GM06990 (cell line): Measurements from ENCODE around the gene FNDC7.
"Not testable (repeated sequence)": the region's sequence is repeated elsewhere in the genome, so short reads cannot be mapped to it uniquely, and the experiment has no call there.

Experiments
- DNase-seq: peaks from one replicate; pipeline ENCODE4 v3.0.0-alpha.2; 2011; ENCODE audit not compliant: insufficient read length; ENCODE audit errors: extremely low read depth
- H3K27me3 ChIP-seq: replicated peaks from 2 replicates; pipeline ENCODE4 v1.6.0; 2011; ENCODE audit warnings: low read length; ENCODE audit not compliant: control insufficient read depth, insufficient read depth
- H3K36me3 ChIP-seq: 2 replicates; pipeline ENCODE4 v1.5.1; 2011; ENCODE audit warnings: low read length; ENCODE audit not compliant: control insufficient read depth, insufficient read depth
- H3K4me3 ChIP-seq: replicated peaks from 2 replicates; pipeline ENCODE4 v1.5.1; 2011; ENCODE audit warnings: low read depth, mild to moderate bottlenecking, control low read depth, low read length
- CTCF ChIP-seq: IDR thresholded peaks from 2 replicates; pipeline ENCODE4 v1.5.1; 2011; ENCODE audit warnings: low read length, control low read depth, mild to moderate bottlenecking, inconsistent platforms; ENCODE audit not compliant: insufficient read depth, poor library complexity, severe bottlenecking

Gene FNDC7, protein sequence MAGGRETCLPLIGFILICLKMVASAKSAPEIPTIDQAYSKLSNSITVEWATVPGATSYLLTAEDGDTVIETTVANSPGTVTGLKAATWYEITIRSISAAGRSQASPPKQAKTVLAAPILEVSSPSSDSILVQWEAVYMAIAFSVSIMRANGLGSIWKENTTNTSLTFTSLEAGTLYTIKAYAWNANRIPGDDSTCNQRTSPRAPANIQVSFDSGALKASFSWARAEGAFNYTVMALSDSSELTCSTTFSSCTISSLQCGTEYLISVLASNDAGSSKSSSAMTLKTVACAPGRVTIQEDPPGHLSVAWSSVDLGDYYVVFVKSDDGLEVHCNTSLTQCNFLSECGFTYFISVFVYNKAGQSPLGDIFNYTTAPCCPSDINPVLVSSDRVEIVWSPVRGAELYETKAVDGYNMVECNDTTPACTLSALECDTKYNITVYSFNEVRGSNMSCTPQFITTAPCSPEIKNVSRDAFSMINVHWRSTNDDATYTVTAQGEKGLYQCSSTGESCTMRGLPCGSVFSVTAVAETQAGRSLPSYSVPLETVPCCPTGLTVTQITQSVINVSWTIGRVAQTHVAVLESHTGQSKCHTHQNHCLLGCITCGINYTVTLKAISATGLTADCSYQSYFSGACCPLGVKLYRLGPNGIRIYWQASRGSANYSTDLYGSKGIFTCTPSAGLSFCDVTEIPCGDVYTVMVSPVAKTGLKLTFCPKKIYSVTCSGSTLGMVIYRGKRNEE

GRCh38 chr1:108712606-108713150 is at the start of gene FNDC7:
Gene FNDC7 (plus strand): TSS chr1:108712908. CDS start chr1:108712934, 26 bp downstream.
- H3K4me3 ChIP-seq, result no peak within 1 kb of the TSS

GRCh38 chr1:108663074-108663473 is 49.6 kb upstream of the FNDC7 start:
- H3K4me3 ChIP-seq, result no peak overlapping the region
- no peaks in the 10 kb centered on the region for H3K27me3 ChIP-seq
- no peaks in the 10 kb centered on the region for H3K36me3 ChIP-seq
- TF ChIP-seq CTCF, result no peak
- DNase-seq, result no peak

More at GRCh38 chr1:108712606-108713150, at the start of gene FNDC7:
- no peaks in the 10 kb centered on the region for H3K36me3 ChIP-seq
- no peak for TF ChIP-seq CTCF
- no peaks in the 10 kb centered on the region for H3K27me3 ChIP-seq
- no peak for DNase-seq

DNA sequence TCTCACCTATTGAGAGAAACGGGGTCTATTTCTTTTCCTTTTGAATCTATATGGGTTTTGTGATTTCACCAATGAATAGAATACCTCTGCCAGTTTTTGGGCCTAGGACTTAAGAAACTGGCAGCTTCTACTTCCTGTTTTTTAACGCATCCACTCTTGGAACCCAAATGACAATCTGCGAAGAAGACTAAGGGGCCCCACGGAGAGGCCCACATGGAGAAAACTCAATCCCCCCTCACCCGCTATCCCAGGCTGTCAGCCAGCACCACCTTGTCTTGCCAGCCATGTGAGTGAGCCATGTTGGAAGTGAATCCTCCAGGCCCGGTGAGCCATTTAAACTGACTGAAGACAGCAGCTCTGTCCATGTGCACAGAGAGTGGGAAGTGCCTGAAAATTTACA is 48.2 kb upstream of the FNDC7 start:
- Histone ChIP-seq H3K36me3 (no peaks in the 10 kb centered on the region), H3K27me3 (no peaks in the 10 kb centered on the region), H3K4me3 (no peak overlapping the region)
- DNase-seq, result no peak
- no peak for TF ChIP-seq CTCF

DNA sequence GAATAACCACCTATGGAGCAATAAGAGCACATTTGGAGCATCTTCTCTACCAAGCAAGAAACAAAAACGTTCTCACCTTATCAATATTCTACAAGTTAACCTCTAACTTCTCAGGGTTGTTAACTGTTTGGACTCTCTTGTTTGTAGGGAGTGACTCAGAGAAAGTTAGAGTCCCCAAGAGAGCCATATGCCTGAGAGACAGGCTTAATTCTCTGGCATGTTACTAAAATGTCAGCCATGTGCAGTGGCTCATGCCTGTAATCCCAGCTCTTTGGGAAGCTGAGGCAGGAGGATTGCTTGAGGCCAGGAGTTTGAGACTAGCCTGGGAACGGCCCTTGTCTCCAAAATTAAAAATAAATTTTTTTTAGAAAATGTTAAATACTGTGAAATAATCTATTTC is 47.6 kb upstream of the FNDC7 start:
- no peak for DNase-seq
- TF ChIP-seq CTCF, result no peak

DNA sequence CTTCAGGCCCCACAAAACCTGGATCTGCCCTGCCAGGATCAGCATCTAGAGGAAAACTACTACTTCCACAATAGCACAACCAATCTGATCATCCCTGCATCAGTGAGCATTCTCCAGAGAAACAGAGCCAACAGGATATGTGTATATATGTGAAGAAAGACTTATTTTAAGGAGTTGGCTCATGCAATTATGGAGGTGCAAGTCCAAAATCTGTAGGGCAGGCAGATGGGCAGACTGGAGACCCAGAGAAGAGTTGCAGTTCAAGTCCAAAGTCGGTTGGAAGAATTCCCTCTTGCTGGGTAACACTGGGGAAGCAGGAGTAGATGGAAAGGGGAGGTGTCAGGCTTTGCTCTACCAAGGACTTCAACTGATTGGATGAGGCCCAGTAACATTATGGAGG is 46.9 kb upstream of the FNDC7 start:
- Histone ChIP-seq H3K36me3 (no peaks in the 10 kb centered on the region), H3K4me3 (no peak overlapping the region), H3K27me3 (no peaks in the 10 kb centered on the region)
- TF ChIP-seq CTCF, result no peak
- no peak for DNase-seq

More for the DNA sequence above, 47.6 kb upstream of the FNDC7 start:
- Histone ChIP-seq H3K27me3 (no peaks in the 10 kb centered on the region), H3K4me3 (no peak overlapping the region), H3K36me3 (no peaks in the 10 kb centered on the region)

GRCh38 chr1:108667422-108667821 is 45.3 kb upstream of the FNDC7 start:
- H3K36me3 ChIP-seq, DNase-seq, H3K4me3 ChIP-seq, H3K27me3 ChIP-seq: not testable (repeated sequence)
